Upper lobe of left lung (tissue), 4 donors: ENCODE data around the gene LDLRAD3.

Experiments
- CTCF ChIP-seq, 6 experiments: fragments of 450-650 bp in 4 of 6; fragments of 200-600 bp in 2 of 6; sonication (generic) in 2 of 6; IDR thresholded peaks; one replicate each; pipeline ENCODE4 v1.5.1; 2016 to 2019; ENCODE audit warnings: antibody characterized with exemption in 6 of 6
- EP300 ChIP-seq, 4 donors: sonication (generic); formaldehyde crosslinking; IDR thresholded peaks; one replicate each; pipeline ENCODE4 v1.5.1; 2017; ENCODE audit warnings: antibody characterized with exemption in 4 of 4, control low read depth in 2 of 4
- POLR2A ChIP-seq, 4 donors: fragments of 450-650 bp; IDR thresholded peaks; one replicate each; pipeline ENCODE4 v1.5.1; 2016 to 2017; ENCODE audit warnings: antibody characterized with exemption in 4 of 4, mild to moderate bottlenecking in 2 of 4

GRCh38 chr11:36167729-36168128 is 223.9 kb downstream of the LDLRAD3 start:
- TF ChIP-seq CTCF (IDR thresholded peaks at IDR 0.05): no peak
- no peak for TF ChIP-seq POLR2A (IDR thresholded peaks at IDR 0.05)
- TF ChIP-seq EP300 (IDR thresholded peaks at IDR 0.05): no peak
